LNCaP clone FGC (cell line): ENCODE results near the gene MUTYH.

Source experiments
- DNase-seq: peaks from one replicate; pipeline ENCODE4 v3.0.0-alpha.2; 2011; ENCODE audit warnings: low read depth
- H3K4me3 ChIP-seq: 2 replicates; pipeline ENCODE4 v1.5.1; 2011; ENCODE audit warnings: mild to moderate bottlenecking, low read depth, low read length, control low read depth
- TF ChIP-seq, protein P1 (sequence below): IDR thresholded peaks from 2 replicates; pipeline ENCODE4 v1.5.1; 2012; ENCODE audit warnings: mild to moderate bottlenecking; ENCODE audit not compliant: control insufficient read depth, insufficient read depth; ENCODE audit errors: extremely low read depth

The MUTYH gene

GRCh38 chr1:45331436-45332345 lies 8.5 kb downstream of the MUTYH start:
- TF ChIP-seq, protein P1, sequence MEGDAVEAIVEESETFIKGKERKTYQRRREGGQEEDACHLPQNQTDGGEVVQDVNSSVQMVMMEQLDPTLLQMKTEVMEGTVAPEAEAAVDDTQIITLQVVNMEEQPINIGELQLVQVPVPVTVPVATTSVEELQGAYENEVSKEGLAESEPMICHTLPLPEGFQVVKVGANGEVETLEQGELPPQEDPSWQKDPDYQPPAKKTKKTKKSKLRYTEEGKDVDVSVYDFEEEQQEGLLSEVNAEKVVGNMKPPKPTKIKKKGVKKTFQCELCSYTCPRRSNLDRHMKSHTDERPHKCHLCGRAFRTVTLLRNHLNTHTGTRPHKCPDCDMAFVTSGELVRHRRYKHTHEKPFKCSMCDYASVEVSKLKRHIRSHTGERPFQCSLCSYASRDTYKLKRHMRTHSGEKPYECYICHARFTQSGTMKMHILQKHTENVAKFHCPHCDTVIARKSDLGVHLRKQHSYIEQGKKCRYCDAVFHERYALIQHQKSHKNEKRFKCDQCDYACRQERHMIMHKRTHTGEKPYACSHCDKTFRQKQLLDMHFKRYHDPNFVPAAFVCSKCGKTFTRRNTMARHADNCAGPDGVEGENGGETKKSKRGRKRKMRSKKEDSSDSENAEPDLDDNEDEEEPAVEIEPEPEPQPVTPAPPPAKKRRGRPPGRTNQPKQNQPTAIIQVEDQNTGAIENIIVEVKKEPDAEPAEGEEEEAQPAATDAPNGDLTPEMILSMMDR = no peak
- DNase-seq = no peak
- H3K4me3 ChIP-seq = no peak overlapping the region

GRCh38 chr1:45329445-45329844 lies 10.8 kb downstream of the MUTYH start:
- H3K4me3 ChIP-seq = no peak overlapping the region
- TF ChIP-seq, protein P1 = no peak
- no peak for DNase-seq

- DNase-seq = no peak
- no peak overlapping the region for H3K4me3 ChIP-seq
- TF ChIP-seq, protein P1 = no peak
These were observed 11.6 kb downstream of the MUTYH start for GRCh38 chr1:45328680-45329079.

- no peak for DNase-seq
- TF ChIP-seq, protein P1 = no peak
These were observed 12.4 kb downstream of the MUTYH start for GRCh38 chr1:45327644-45328515.

DNA sequence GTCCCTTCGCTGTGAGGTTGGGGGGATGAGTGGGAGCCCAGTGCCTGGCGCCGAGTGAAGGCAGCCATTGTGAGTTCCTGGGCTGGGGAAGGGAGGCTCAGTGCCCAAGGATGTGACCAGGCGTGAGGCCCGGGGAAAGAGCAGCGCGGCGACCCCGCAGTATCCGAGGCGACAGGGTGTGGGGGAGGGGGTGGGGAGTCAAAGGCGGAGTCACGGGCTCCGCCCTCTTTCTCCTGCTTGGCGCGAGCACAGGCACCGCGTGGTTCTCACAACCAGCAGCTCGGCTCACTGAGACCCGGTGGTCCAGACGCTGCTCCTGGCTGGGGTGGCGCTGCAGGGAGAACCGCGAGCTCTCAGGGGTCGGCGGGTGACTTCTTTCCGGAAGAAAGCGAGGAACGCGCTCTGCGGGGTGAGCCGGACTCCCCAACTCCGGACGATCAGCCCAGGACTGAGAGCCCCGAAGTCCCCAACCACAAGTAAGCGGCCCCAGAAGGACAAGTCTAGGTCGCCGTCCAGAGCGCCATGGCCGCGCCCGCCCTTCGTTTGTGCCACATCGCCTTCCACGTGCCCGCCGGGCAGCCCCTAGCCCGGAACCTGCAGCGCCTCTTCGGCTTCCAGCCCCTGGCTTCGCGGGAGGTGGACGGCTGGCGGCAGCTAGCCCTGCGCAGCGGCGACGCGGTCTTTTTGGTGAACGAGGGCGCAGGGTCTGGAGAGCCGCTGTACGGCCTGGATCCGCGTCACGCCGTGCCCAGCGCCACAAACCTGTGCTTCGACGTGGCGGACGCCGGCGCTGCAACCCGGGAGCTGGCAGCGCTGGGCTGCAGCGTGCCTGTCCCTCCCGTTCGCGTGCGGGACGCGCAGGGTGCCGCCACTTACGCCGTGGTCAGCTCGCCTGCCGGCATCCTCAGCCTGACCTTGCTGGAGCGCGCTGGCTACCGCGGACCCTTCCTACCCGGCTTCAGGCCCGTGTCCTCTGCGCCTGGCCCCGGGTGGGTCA lies 13.3 kb downstream of the MUTYH start, which contains the start of gene HPDL:
Gene HPDL, plus strand, starts transcription at position 269 of the 997 bp plus-strand sequence. Its CDS starts 254 bp downstream, at position 523.
- no peak within 1 kb of the TSS for H3K4me3 ChIP-seq
- TF ChIP-seq, protein P1 = no peak
- no peak for DNase-seq

More at GRCh38 chr1:45327644-45328515, 12.4 kb downstream of the MUTYH start:
- no peak overlapping the region for H3K4me3 ChIP-seq

DNA sequence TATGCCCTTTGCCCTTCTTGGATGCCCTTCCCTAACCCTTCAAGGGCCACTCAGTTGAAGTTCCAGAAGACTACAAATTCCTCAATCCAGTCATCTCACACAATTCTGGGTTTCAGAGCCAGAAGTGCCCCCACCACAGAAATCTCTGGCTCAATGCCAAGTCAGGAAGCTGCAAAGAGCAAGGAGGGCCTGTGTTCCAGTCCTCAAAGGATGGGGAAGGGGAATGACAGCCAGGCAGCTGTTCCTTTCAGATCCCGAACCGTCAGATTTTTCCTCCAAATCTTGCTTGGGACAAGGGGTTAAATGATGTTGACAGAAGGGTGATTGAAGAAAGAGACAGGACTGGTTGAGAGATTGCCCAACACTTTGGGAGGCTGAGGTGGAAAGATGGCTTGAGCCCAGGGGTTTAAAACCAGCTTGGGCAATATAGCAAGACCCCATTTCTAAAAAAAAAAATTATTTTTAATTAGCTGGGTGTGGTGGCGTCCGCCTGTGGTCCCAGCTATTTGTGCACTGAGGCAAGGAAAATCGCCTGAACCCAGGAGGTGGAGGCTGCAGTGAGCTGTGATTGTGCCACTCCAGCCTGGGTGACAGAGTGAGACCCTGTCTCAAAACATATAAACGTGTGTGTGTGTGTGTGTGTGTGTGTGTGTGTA lies 14.3 kb downstream of the MUTYH start:
- DNase-seq = no peak
- no peak overlapping the region for H3K4me3 ChIP-seq
- TF ChIP-seq, protein P1 = no peak
